ENCODE measurements around the gene MYO7B.

MYO7B gene

DNA sequence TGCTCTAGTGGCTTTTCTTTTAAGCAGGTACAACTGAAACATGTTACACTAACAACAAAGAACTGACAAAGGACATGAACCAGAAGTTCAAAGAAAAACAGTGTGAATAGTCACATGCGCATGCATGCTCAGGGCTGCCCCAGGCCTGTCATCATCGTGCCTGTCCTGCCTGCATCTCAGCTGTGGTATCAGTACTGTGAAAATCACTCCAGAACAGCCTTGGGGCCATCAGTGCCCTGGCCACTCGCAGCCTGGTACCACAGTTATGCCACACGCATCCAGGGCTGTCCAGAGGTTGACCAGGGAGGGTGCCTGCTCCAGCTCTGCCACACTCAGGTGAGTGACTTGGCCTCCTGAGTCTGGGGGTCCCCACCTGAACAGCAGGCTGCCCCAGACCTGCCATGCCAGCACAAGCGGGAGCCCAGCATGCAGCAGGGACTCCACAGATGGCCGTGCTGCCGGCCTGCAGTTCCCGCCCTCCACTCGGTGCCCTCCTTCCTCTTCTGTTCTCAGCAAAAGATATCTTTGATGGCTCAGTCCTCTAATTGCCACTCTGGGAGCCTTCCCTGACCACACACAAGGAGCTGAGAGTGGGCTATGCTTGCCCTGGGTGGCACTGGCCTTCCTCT lies 127.6 kb downstream of the MYO7B start:
- no peak overlapping the region for H3K4me3 ChIP-seq (ENCODE audit: low read length)
- no peak for DNase-seq (ENCODE audit: low read depth, low spot score)

GRCh38 chr2:127663566-127664064 lies 128.1 kb downstream of the MYO7B start:
- H3K4me3 ChIP-seq (ENCODE audit: low read length) = no peak overlapping the region
- no peak for DNase-seq (ENCODE audit: low read depth, low spot score)

GRCh38 chr2:127664065-127664894 lies 128.8 kb downstream of the MYO7B start:
- no peak overlapping the region for H3K4me3 ChIP-seq (ENCODE audit: low read length)

DNA sequence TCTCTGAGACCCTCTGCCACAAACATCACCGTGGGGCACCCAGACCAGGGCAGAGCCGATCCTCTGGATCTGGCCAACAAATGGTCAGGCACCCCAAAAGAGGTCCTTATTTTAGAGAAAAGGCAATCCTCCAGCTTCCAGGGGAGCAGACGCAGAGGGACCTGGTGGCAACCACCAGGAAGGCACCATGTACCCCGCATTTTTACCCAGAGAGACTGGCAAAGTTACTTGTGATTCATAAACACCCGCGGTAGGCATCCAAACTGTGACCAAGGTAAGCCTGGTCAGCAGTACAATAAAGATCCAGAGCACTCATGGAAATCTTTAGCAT lies 129.4 kb downstream of the MYO7B start:
- no peak for DNase-seq (ENCODE audit: low read depth, low spot score)
- H3K4me3 ChIP-seq (ENCODE audit: low read length) = no peak overlapping the region

More at GRCh38 chr2:127664065-127664894, 128.8 kb downstream of the MYO7B start:
- no peak for DNase-seq (ENCODE audit: low read depth, low spot score)

DNA sequence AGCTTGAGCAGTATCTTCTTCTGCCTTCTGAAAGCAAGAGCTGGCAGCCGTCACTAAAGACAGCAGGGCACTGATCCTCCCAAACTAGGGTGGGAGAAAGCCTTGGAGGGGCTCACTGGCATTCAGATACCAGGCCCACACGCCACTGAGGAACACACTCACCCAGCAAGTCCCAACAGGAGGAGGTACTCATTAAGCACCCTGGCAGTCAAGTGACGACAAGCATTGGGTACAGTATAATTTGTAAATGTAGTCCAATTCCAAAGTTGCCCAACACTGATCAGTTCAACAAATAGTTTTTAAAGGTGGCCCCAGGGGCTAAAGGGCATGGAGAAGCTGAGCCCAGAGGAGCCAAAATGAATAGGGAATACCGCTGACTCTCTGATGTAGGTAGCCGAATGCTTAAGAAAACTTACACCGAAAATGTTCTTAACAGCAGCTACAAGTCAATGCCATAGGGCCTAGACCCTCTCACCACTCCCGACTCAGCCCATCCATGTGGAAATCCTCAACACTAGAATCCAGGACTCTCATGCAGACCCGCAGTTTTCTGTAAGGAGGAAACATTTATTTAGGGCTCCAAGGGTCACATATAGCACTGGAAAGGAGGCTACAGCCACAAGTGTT lies 129.9 kb downstream of the MYO7B start:
- no peak for DNase-seq (ENCODE audit: low read depth, low spot score)
- no peak overlapping the region for H3K4me3 ChIP-seq (ENCODE audit: low read length)

GRCh38 chr2:127669056-127669455 lies 133.6 kb downstream of the MYO7B start:
- DNase-seq (ENCODE audit: low read depth, low spot score) = no peak
- no peak overlapping the region for H3K4me3 ChIP-seq (ENCODE audit: low read length)

DNA sequence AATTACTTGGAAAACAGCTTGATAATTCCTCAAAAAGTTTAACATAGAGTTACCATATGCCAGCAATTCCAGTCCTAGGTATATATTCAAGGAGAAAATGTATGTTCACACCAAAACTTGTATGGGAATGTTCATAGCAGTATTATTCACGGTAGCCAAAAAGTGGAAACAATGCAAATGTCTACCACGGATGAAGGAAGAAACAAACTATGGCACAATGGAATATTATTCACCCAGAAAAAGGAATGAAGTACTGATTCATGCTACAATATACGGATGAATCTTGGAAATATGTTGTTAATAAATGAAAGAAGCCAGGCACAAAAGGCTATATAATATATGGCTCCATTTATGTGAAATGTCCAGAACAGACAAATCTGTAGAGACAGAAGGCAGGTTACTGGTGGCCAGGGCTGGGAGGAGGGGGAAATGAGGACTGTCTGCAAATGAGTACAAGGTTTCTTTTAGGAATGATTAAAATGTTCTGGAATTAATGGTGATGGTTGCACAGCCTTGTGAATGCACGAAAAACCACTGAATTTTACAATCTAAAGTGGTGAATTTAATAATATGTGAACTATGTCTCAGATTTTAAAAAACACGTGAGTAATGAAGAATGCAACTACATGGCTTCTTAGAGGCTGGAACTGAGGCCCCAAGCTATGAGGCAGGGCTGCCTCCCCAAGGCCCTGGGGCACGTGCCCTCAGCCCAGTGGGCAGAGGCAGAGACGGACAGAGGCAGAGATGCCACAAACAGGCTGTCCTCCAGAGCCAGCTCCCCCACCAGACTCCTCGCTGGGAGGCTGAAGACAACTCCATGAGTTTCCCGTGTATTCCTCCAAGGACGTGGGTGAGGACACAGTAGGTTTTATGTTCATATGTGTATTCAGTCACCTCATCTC lies 134.8 kb downstream of the MYO7B start:
- DNase-seq (ENCODE audit: low read depth, low spot score) = no peak

GRCh38 chr2:127670957-127671290 lies 135.4 kb downstream of the MYO7B start:
- DNase-seq (ENCODE audit: low read depth, low spot score) = no peak
- H3K4me3 ChIP-seq (ENCODE audit: low read length) = no peak overlapping the region

More for the DNA sequence above, 134.8 kb downstream of the MYO7B start:
- no peak overlapping the region for H3K4me3 ChIP-seq (ENCODE audit: low read length)

- no peak overlapping the region for H3K4me3 ChIP-seq (ENCODE audit: low read length)
These were observed 136.2 kb downstream of the MYO7B start for GRCh38 chr2:127671557-127672302.

DNA sequence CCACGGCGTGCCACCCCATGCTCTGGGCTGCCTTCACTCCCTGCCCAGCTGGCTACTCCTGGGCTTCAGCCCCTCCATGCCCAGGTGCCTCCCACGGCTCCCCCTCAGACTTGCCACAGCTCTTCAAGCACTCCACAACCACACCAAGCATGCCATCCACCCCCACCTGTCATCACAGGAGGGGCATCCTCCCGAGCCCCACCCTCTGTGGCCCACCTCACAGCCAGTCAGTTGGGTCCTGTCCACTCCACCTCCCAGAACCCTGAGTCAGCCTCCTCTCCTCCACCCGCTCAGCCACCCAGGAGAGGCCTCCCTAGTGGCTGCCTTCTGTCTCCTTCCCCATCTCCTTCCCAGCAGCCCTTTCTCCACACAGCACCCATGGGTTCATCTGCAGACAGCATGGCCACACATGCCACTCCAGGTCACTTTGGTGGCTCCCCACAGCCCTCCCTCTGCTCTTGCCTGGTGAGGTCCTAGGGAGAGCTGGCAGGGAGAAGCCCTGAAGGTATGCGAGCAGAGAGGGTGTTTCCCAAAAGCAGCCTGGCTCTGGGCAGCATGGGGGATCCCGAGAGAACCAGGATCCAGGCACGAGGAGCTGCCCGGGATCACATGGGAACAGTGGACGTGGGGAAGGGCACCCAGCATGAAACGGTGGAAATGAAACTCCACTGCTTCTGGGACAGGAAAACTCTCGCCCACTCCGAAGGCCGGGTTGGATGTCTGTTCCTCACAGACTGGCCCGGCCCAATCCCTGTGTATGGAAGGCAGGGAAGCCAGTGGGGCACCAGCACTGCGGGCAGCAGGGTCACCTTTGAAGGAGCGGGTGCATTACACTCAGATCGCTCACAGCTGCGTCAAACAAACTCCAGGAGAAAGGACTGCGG lies 137.1 kb downstream of the MYO7B start:
- DNase-seq (ENCODE audit: low read depth, low spot score) = no peak
- no peak overlapping the region for H3K4me3 ChIP-seq (ENCODE audit: low read length)

More at GRCh38 chr2:127671557-127672302, 136.2 kb downstream of the MYO7B start:
- DNase-seq (ENCODE audit: low read depth, low spot score) = no peak

DNA sequence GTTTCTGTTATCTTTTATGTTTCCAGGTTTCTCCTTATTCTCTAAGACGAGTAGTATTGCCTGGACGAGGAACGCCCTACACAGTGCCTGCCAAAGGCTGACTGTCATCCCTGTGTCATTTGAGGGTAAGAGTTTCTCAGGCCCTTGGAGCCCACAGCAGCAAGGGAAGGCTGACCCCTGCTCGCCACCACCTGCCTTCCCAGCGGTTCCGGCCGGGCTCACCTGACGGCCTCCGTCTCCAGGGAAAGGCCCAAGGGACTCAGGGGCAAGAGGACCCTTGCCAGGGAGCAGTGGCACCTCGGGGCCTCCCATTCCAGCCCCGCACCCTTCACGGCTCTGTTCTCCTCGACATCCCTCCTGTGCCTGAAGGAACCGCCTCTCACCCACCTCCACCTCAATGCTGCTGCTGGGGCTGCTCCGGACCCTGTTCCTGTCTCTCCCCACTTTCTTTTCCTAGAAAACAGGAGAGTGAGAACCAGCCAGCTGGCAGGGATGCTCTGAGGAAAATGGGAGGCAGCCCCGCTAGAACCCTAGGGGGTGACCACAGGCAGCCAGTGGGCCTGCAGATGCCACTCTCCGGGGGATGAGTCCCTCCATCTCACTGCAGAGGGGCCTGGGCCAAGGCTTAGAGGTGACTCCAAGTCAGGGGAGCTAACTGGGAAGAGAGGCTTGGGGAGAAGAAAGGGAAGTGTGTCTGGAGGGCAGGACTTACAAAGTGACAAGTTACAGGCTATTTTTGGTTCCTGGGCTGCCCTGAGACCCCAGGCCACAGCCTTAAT lies 138.0 kb downstream of the MYO7B start:
- H3K4me3 ChIP-seq (ENCODE audit: low read length) = no peak overlapping the region
- DNase-seq (ENCODE audit: low read depth, low spot score) = no peak

- DNase-seq (ENCODE audit: low read depth, low spot score) = no peak
- no peak overlapping the region for H3K4me3 ChIP-seq (ENCODE audit: low read length)
These were observed 139.0 kb downstream of the MYO7B start for GRCh38 chr2:127674241-127675209.

DNA sequence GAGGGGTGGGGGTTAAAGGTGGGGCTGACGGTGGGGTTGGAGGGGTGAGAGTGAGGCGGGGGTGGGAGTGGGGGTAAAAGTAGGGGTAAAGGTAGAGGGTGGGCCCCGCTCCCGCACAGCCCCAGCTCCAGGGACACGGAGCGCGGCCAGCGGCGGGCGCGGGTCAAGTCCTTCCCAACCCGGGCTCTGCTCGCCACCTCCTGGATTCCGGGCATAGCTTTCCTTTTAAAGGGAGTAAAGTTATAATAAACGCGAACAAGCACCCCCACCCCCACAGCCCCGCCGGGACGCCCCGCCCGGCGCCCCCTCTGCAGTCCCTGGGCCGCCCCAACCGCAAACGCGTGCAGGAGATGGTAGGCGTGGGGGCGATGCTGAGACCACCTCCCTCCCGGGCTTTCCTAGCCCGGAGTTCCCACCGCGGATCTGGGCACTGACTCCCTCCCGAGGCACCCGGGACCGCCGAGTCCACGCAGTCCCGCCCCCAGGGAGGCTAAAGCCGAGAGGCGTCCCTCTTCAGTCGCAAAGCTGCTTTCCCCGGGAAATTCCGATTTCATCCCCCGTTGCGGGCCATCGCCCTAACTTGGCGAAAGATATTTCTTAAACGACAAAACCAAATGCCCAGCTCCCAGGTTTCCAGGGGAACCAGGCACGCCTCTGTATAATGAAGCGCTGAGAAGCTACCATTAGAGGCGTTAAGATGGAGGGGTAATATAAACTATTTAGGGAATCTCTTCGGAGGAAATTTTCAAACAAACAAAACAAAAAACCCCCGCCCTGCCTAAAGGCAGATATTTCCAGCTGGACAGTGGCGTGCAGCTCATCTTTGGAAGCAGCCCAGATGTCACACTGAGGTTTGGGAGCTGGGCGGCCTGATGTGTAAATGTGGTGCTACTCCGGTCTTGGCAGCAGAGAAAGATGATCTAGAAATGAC lies 140.1 kb downstream of the MYO7B start, which contains the start of gene LIMS2:
Gene LIMS2 (minus strand): TSS at position 200 of the 931 bp plus-strand sequence. CDS start 506 bp downstream, outside the sequence.
- H3K4me3 ChIP-seq (ENCODE audit: low read length) = no peak within 1 kb of the TSS
- no peak for DNase-seq (ENCODE audit: low read depth, low spot score)

GRCh38 chr2:127676906-127677305 lies 141.4 kb downstream of the MYO7B start:
- H3K4me3 ChIP-seq (ENCODE audit: low read length) = no peak overlapping the region
- no peak for DNase-seq (ENCODE audit: low read depth, low spot score)

- H3K4me3 ChIP-seq (ENCODE audit: low read length) = no peak overlapping the region
- DNase-seq (ENCODE audit: low read depth, low spot score) = no peak
These were observed 143.0 kb downstream of the MYO7B start for GRCh38 chr2:127678531-127678930.
